Smooth muscle cell (in vitro differentiated cells): ENCODE measurements around the gene CCBE1. TPM values are rescaled to one million over a fixed set of nuclear protein-coding genes. Genes with fewer than 3 reads are reported as not detected.

Experiments used
- DNase-seq: peaks from one replicate; lab custom pipeline; 2025; ENCODE audit not compliant: unreplicated experiment; lab: John Stamatoyannopoulos, UW
- H2AFZ ChIP-seq: fragments of 200-600 bp; sonication (generic); 2 replicates; pipeline ENCODE4 v1.6.0; 2016; ENCODE audit warnings: antibody characterized with exemption, low read depth, mild to moderate bottlenecking
- H3F3A ChIP-seq: fragments of 200-600 bp; sonication (generic); 2 replicates; pipeline ENCODE4 v1.6.0; 2017; ENCODE audit warnings: antibody characterized with exemption, low read depth
- H3K27ac ChIP-seq: fragments of 200-600 bp; sonication (generic); 2 replicates; pipeline ENCODE4 v1.5.1; 2016; ENCODE audit warnings: low read depth, mild to moderate bottlenecking
- H3K27me3 ChIP-seq: fragments of 200-600 bp; sonication (generic); 2 replicates; pipeline ENCODE4 v1.6.1; 2016; ENCODE audit warnings: low read depth, mild to moderate bottlenecking
- H3K36me3 ChIP-seq: fragments of 200-600 bp; sonication (generic); 2 replicates; pipeline ENCODE4 v1.5.1; 2016; ENCODE audit warnings: low read depth
- H3K4me1 ChIP-seq: fragments of 200-600 bp; sonication (generic); 2 replicates; pipeline ENCODE4 v1.5.1; 2016; ENCODE audit warnings: low read depth
- H3K4me2 ChIP-seq: fragments of 200-600 bp; sonication (generic); 2 replicates; pipeline ENCODE4 v1.6.0; 2016; ENCODE audit warnings: mild to moderate bottlenecking
- H3K4me3 ChIP-seq: fragments of 200-600 bp; sonication (generic); 2 replicates; pipeline ENCODE4 v1.5.1; 2016; ENCODE audit warnings: mild to moderate bottlenecking
- H3K79me2 ChIP-seq: fragments of 200-600 bp; sonication (generic); 2 replicates; pipeline ENCODE4 v1.6.0; 2016; ENCODE audit warnings: low read depth, mild to moderate bottlenecking
- H3K9ac ChIP-seq: fragments of 200-600 bp; sonication (generic); 2 replicates; pipeline ENCODE4 v1.6.0; 2016; ENCODE audit warnings: low read depth
- H3K9me3 ChIP-seq: fragments of 200-600 bp; sonication (generic); replicated peaks from 2 replicates; pipeline ENCODE4 v1.5.1; 2016; ENCODE audit warnings: low read depth
- H4K20me1 ChIP-seq: fragments of 200-600 bp; sonication (generic); 2 replicates; pipeline ENCODE4 v1.6.0; 2016; ENCODE audit warnings: low read depth
- WGBS: methylation state at CpG from one replicate; pipeline ENCODE4 v1.1.7; 2016; ENCODE audit warnings: low lambda C conversion rate; 5-methylcytosine and 5-hydroxymethylcytosine counted together
- polyA plus RNA-seq: library from polyadenylated mRNA; unstranded; fragments of >200 nt; fragmentation: Nextera tagmentation; extraction: Ambion mirVana; gene quantifications from 2 replicates; pipeline ENCODE4 v1.2.1, GENCODE V29; 2016
- total RNA-seq: library from RNA; depleted of rRNA; stranded (reverse); fragments of >200 nt; gene quantifications from 2 replicates; pipeline ENCODE4 v1.2.3, GENCODE V29; 2014
- TF ChIP-seq, protein P1 (sequence below): fragments of 200-600 bp; sonication (generic); IDR thresholded peaks from 2 replicates; pipeline ENCODE4 v1.5.1; 2017; ENCODE audit warnings: borderline replicate concordance, mild to moderate bottlenecking, antibody characterized with exemption; ENCODE audit not compliant: insufficient read depth, poor library complexity, severe bottlenecking

Gene CCBE1
- total and polyA plus RNA-seq, 2 experiments from 2014 or later = 3.1 TPM; not detected in 1

DNA sequence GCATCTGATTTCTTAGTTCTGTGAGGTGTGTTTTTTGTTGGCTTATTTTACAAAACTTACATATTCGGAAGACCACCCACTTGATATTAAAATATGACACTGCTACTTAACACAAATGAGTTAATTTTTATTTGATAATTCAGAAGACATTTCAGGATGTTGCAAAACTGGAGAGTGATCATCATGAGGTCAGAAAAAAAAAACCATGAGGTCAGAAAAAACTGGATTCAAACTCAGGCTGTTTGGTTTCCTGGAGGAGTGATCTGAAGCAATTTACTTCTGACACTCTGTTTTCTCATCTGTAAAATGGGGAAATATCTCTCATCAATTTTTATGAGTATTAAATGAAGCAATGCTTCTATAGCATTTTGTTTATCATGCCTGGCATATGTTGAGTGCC lies 1.8 kb upstream of the CCBE1 start:
- H2AFZ ChIP-seq = no peak overlapping the region
- WGBS = 90% methylated on average over 1 of the region's 1 CpG
- H3K9me3 ChIP-seq = no peaks in the 10 kb centered on the region
- H3K9ac ChIP-seq = no peak overlapping the region
- no peak overlapping the region for H3K27ac ChIP-seq
- H3F3A ChIP-seq = no peaks in the 10 kb centered on the region
- peaks cover 70% of the 10 kb centered on the region for H3K27me3 ChIP-seq
- no peaks in the 10 kb centered on the region for H4K20me1 ChIP-seq
- TF ChIP-seq, protein P1, sequence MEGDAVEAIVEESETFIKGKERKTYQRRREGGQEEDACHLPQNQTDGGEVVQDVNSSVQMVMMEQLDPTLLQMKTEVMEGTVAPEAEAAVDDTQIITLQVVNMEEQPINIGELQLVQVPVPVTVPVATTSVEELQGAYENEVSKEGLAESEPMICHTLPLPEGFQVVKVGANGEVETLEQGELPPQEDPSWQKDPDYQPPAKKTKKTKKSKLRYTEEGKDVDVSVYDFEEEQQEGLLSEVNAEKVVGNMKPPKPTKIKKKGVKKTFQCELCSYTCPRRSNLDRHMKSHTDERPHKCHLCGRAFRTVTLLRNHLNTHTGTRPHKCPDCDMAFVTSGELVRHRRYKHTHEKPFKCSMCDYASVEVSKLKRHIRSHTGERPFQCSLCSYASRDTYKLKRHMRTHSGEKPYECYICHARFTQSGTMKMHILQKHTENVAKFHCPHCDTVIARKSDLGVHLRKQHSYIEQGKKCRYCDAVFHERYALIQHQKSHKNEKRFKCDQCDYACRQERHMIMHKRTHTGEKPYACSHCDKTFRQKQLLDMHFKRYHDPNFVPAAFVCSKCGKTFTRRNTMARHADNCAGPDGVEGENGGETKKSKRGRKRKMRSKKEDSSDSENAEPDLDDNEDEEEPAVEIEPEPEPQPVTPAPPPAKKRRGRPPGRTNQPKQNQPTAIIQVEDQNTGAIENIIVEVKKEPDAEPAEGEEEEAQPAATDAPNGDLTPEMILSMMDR = no peak
- no peak overlapping the region for H3K4me3 ChIP-seq
- H3K79me2 ChIP-seq = no peaks in the 10 kb centered on the region
- peaks cover 14% of the 10 kb centered on the region for H3K4me1 ChIP-seq
- H3K36me3 ChIP-seq = no peaks in the 10 kb centered on the region
- no peak for DNase-seq
- H3K4me2 ChIP-seq = no peak overlapping the region

- Histone ChIP-seq H3K36me3 (no peaks in the 10 kb centered on the region), H2AFZ (no peak overlapping the region), H3K9ac (no peak overlapping the region), H3F3A (no peaks in the 10 kb centered on the region), H3K27ac (no peak overlapping the region), H3K4me1 (peaks cover 14% of the 10 kb centered on the region), H3K79me2 (no peaks in the 10 kb centered on the region), H4K20me1 (no peaks in the 10 kb centered on the region), H3K4me2 (peak overlapping the region; percentile 89), H3K27me3 (peaks cover 88% of the 10 kb centered on the region), H3K4me3 (peak overlapping the region; percentile 46), H3K9me3 (no peaks in the 10 kb centered on the region)
- TF ChIP-seq, protein P1 = no peak
- DNase-seq = peak; percentile 2
- WGBS = 1% methylated on average over 79 of the region's 79 CpGs
These were observed 650 bp downstream of the CCBE1 start for GRCh38 chr18:59696311-59697235.

DNA sequence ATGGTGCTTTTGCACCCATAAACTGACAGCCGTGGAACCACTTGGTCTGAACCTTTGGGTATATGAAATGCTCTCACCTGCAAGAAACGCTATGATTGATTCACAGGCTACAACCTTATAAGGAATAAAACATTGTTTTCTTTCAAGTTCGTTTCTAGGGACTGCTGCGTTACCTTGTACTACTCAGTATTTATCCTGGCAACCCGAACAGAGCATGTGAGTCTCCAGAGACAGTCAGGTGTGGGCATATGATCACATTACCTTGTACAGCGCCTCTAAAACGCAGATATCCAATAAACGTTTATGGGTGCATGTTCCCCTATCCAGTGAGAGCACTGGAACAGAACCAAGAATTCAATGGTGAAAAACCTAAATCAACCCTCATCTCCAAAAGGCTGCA lies 1.7 kb downstream of the CCBE1 start:
- H3K27ac ChIP-seq = no peak overlapping the region
- no peak overlapping the region for H3K4me3 ChIP-seq
- TF ChIP-seq, protein P1 = no peak
- DNase-seq = no peak
- H3K36me3 ChIP-seq = no peaks in the 10 kb centered on the region
- no peaks in the 10 kb centered on the region for H3K9me3 ChIP-seq
- no peak overlapping the region for H3K4me2 ChIP-seq
- peaks cover 16% of the 10 kb centered on the region for H3K4me1 ChIP-seq
- WGBS = 77% methylated on average over 8 of the region's 8 CpGs
- H3K9ac ChIP-seq = no peak overlapping the region
- peaks cover 84% of the 10 kb centered on the region for H3K27me3 ChIP-seq
- H2AFZ ChIP-seq = no peak overlapping the region
- no peaks in the 10 kb centered on the region for H3K79me2 ChIP-seq
- H3F3A ChIP-seq = no peaks in the 10 kb centered on the region
- H4K20me1 ChIP-seq = no peaks in the 10 kb centered on the region

- Histone ChIP-seq H3K79me2 (no peaks in the 10 kb centered on the region), H3K4me3 (no peak overlapping the region), H3K27me3 (peaks cover 89% of the 10 kb centered on the region), H2AFZ (no peak overlapping the region), H3K27ac (no peak overlapping the region), H3K36me3 (no peaks in the 10 kb centered on the region), H3K9me3 (no peaks in the 10 kb centered on the region), H4K20me1 (no peaks in the 10 kb centered on the region), H3K4me1 (peaks cover 17% of the 10 kb centered on the region), H3K9ac (no peak overlapping the region), H3F3A (no peaks in the 10 kb centered on the region), H3K4me2 (no peak overlapping the region)
- TF ChIP-seq, protein P1 = no peak
- DNase-seq = no peak
- WGBS = 90% methylated on average over 4 of the region's 4 CpGs
These were observed 2.4 kb downstream of the CCBE1 start for GRCh38 chr18:59694824-59695223.
